ENCODE results near the gene HERC4.

Gene HERC4

GRCh38 chr10:68103901-68104300, 28.8 kb upstream of the HERC4 start:
- no peak for TF ChIP-seq POLR2AphosphoS5 (IDR thresholded peaks at IDR 0.05; ENCODE audit: low read depth, low read length)
- TF ChIP-seq REST (IDR thresholded peaks at IDR 0.05; ENCODE audit: insufficient read depth in 1 of 2, low read depth in 2 of 2, low read length in 2 of 2): no peak
- no peak for TF ChIP-seq FOXP2 (optimal IDR thresholded peaks at IDR 0.05; ENCODE audit: borderline replicate concordance, extremely low read depth, extremely low read length, insufficient read depth)
- TF ChIP-seq SIN3A (IDR thresholded peaks at IDR 0.05; ENCODE audit: borderline replicate concordance, insufficient read depth, low read length): no peak
- TF ChIP-seq TAF1 (IDR thresholded peaks at IDR 0.05; ENCODE audit: borderline replicate concordance, insufficient read depth, low read length): no peak

DNA sequence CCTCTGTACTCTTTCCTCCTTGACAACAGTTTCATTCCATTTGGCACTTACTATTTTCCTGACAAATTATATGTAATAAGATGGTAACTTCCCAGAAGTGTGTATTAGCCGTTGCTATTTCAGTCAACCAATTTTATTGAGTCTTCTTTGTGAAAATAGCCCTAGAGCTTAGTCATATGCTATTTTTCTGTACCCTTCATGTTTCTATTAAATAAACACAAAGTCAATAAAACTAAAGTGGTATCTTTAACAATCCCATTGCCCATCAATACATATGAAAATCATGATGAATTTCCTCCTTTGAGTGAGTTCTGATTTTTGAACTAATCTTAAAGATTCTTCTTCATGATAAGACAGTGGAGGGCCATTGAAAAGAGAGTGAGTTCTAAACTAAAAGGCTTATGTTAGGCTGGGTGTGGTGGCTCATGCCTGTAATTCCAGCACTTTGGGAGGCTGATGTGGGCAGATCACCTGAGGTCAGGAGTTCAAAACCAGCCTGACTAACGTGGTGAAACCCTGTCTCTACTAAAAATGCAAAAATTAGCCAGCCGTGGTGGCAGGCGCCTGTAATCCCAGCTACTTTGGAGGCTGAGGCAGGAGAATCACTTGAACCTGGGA, 28.3 kb upstream of the HERC4 start:
- TF ChIP-seq SIN3A (IDR thresholded peaks at IDR 0.05; ENCODE audit: borderline replicate concordance, insufficient read depth, low read length) (no peak), REST (IDR thresholded peaks at IDR 0.05; ENCODE audit: insufficient read depth in 1 of 2, low read depth in 2 of 2, low read length in 2 of 2) (no peak), POLR2AphosphoS5 (IDR thresholded peaks at IDR 0.05; ENCODE audit: low read depth, low read length) (no peak), FOXP2 (optimal IDR thresholded peaks at IDR 0.05; ENCODE audit: borderline replicate concordance, extremely low read depth, extremely low read length, insufficient read depth) (no peak), TAF1 (IDR thresholded peaks at IDR 0.05; ENCODE audit: borderline replicate concordance, insufficient read depth, low read length) (no peak)

DNA sequence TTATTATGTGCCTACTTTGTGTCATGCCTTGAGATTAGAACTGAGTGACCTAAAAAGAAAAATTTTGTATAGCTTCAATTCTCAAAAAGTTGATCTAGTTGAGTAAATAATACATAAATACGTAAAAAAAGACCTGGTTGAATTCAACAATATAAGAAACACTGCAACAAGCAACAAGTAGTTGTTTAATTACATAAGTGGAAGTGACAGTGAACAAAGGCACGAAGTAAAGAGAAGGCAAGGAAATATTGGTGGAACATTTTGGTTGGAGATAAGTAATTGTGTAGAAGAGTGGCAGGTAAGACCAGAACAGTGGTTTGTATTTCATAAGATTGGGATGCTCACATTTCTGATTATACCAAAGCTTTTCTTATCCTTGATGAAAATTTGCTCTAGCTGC, 26.0 kb upstream of the HERC4 start:
- TF ChIP-seq REST (IDR thresholded peaks at IDR 0.05; ENCODE audit: insufficient read depth in 1 of 2, low read depth in 2 of 2, low read length in 2 of 2) (no peak), POLR2AphosphoS5 (IDR thresholded peaks at IDR 0.05; ENCODE audit: low read depth, low read length) (no peak), FOXP2 (optimal IDR thresholded peaks at IDR 0.05; ENCODE audit: borderline replicate concordance, extremely low read depth, extremely low read length, insufficient read depth) (no peak), SIN3A (IDR thresholded peaks at IDR 0.05; ENCODE audit: borderline replicate concordance, insufficient read depth, low read length) (no peak), TAF1 (IDR thresholded peaks at IDR 0.05; ENCODE audit: borderline replicate concordance, insufficient read depth, low read length) (no peak)

DNA sequence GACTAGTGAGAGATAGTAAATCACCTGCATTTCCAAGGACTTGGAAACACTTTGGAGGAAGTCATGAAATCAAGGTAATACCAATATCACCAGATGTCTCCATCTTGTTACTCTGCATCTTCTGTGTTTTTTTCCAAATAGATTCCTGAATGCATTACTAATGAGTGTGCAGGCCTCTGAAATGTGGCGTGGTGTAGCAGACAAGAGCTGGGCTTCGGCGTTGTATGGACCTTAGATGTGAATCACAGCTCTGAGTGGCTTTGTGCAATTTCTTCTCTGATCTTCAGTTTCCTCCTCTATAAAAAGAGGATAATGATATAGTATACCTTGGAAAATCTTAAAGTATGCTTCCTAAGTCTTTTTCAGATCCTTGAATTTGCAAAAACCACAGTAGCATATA, 24.7 kb upstream of the HERC4 start:
- no peak for TF ChIP-seq SIN3A (IDR thresholded peaks at IDR 0.05; ENCODE audit: borderline replicate concordance, insufficient read depth, low read length)
- no peak for TF ChIP-seq FOXP2 (optimal IDR thresholded peaks at IDR 0.05; ENCODE audit: borderline replicate concordance, extremely low read depth, extremely low read length, insufficient read depth)
- no peak for TF ChIP-seq TAF1 (IDR thresholded peaks at IDR 0.05; ENCODE audit: borderline replicate concordance, insufficient read depth, low read length)
- no peak for TF ChIP-seq POLR2AphosphoS5 (IDR thresholded peaks at IDR 0.05; ENCODE audit: low read depth, low read length)
- no peak for TF ChIP-seq REST (IDR thresholded peaks at IDR 0.05; ENCODE audit: insufficient read depth in 1 of 2, low read depth in 2 of 2, low read length in 2 of 2)
